H1 (cell line): ENCODE results near the gene C1S.

Source experiments
- BRCA1 ChIP-seq: IDR thresholded peaks from 2 replicates; pipeline ENCODE4 v1.6.1; 2012; ENCODE audit warnings: low read depth, low read length, improper control_type of control experiment
- RXRA ChIP-seq: IDR thresholded peaks from 2 replicates; pipeline ENCODE4 v1.6.1; 2011; ENCODE audit warnings: low read depth, mild to moderate bottlenecking, low read length, moderate library complexity; ENCODE audit not compliant: insufficient read depth
- TF ChIP-seq, protein P1 (sequence below): IDR thresholded peaks from 2 replicates; pipeline ENCODE4 v1.6.1; 2012; ENCODE audit warnings: inconsistent platforms
- TF ChIP-seq, protein P2 (sequence below), 3 experiments: IDR thresholded peaks; 1 replicate in 2 of 3; 2 replicates in 1 of 3; pipeline versions ENCODE4 v1.5.1 to v1.6.1; 2011; ENCODE audit warnings: low read length in 3 of 3, mild to moderate bottlenecking in 3 of 3, inconsistent platforms in 2 of 3, low read depth in 1 of 3, moderate library complexity in 1 of 3; ENCODE audit not compliant: insufficient read depth in 1 of 3; ENCODE audit errors: control extremely low read depth in 1 of 3

DNA sequence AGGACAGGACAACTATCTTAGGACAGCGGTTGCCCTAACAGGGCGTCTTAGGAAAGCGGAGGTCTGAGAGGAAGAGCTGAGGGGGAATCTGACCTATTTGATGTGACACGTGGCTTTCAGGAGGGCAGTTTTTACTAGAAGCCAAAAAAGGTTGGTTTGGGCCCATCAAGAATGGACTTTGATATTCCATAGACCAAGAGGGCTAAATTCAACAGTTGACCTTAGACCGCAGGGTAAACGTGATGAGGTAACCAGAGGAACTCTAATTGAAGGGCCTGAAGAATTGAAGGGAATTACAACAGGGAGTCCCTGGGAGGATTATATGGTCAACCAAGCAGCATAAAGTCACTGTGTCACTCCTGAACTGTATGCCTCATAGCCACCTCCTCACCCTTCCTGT, 11.5 kb downstream of the C1S start:
- TF ChIP-seq BRCA1, result no peak
- TF ChIP-seq, protein P1, sequence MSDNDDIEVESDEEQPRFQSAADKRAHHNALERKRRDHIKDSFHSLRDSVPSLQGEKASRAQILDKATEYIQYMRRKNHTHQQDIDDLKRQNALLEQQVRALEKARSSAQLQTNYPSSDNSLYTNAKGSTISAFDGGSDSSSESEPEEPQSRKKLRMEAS, result no peak
- TF ChIP-seq, protein P2, sequence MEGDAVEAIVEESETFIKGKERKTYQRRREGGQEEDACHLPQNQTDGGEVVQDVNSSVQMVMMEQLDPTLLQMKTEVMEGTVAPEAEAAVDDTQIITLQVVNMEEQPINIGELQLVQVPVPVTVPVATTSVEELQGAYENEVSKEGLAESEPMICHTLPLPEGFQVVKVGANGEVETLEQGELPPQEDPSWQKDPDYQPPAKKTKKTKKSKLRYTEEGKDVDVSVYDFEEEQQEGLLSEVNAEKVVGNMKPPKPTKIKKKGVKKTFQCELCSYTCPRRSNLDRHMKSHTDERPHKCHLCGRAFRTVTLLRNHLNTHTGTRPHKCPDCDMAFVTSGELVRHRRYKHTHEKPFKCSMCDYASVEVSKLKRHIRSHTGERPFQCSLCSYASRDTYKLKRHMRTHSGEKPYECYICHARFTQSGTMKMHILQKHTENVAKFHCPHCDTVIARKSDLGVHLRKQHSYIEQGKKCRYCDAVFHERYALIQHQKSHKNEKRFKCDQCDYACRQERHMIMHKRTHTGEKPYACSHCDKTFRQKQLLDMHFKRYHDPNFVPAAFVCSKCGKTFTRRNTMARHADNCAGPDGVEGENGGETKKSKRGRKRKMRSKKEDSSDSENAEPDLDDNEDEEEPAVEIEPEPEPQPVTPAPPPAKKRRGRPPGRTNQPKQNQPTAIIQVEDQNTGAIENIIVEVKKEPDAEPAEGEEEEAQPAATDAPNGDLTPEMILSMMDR (IDR thresholded peaks at IDR 0.05; ENCODE audit: control extremely low read depth in 1 of 3, insufficient read depth in 1 of 3, low read depth in 1 of 3, low read length in 3 of 3), result no peak
- no peak for TF ChIP-seq RXRA
